ENCODE data around the gene FAM53B. TPM values are rescaled to one million over a fixed set of nuclear protein-coding genes. Genes with fewer than 3 reads are reported as not detected.
A peak's percentile ranks its signal among the peaks of the same experiment; 100 is the strongest.

FAM53B gene
- total and polyA plus RNA-seq, 4 donors, result 14.6 to 45.4 (median 18.2) TPM

DNA sequence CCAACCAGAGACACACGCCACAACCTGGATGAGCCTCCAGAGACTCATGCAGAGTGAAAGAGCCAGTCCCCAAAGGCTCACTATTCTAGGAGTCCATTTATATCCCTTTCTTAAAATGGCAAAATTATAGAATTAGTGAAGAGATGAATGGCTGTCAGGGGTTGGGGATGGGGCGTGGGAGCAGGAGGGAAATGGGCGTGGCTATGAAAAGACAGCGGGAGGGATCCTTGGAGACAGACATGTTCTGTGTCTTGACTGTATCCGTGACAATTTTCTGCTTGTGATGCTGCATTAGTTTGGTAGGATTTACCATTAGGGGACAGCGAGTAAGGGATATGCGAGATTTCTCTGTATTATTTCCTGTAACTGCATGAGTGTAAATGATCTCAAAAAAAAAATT lies 33.0 kb downstream of the FAM53B start:
- 75 to 80% methylated on average over 7 of the region's 7 CpGs for WGBS, 2 donors
- TF ChIP-seq, protein P1, sequence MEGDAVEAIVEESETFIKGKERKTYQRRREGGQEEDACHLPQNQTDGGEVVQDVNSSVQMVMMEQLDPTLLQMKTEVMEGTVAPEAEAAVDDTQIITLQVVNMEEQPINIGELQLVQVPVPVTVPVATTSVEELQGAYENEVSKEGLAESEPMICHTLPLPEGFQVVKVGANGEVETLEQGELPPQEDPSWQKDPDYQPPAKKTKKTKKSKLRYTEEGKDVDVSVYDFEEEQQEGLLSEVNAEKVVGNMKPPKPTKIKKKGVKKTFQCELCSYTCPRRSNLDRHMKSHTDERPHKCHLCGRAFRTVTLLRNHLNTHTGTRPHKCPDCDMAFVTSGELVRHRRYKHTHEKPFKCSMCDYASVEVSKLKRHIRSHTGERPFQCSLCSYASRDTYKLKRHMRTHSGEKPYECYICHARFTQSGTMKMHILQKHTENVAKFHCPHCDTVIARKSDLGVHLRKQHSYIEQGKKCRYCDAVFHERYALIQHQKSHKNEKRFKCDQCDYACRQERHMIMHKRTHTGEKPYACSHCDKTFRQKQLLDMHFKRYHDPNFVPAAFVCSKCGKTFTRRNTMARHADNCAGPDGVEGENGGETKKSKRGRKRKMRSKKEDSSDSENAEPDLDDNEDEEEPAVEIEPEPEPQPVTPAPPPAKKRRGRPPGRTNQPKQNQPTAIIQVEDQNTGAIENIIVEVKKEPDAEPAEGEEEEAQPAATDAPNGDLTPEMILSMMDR (IDR thresholded peaks at IDR 0.05; ENCODE audit: control extremely low read depth, extremely low read depth), result no peak
- DNase-seq (no peak), ATAC-seq (ENCODE audit: insufficient read depth, low FRiP score) (no peak)
- H3K27me3 ChIP-seq (ENCODE audit: control insufficient read depth in 3 of 3, insufficient read depth in 3 of 3, low read length in 2 of 3), result no peaks in the 10 kb centered on the region
- H3K9ac ChIP-seq (ENCODE audit: insufficient read depth in 1 of 2, low read length in 2 of 2), result no peak overlapping the region
- no peak overlapping the region for H3K4me3 ChIP-seq
- H3K27ac ChIP-seq (ENCODE audit: low read depth in 1 of 2, low read length in 1 of 2), result peak overlapping the region in 1 of 2 donors; percentile 63
- H3K36me3 ChIP-seq (ENCODE audit: control insufficient read depth in 4 of 4, insufficient read depth in 4 of 4, low read length in 4 of 4), result peaks cover 0 to 4% (median 2%) of the 10 kb centered on the region in 4 donors
- H3K9me3 ChIP-seq (ENCODE audit: control insufficient read depth in 4 of 4, insufficient read depth in 3 of 4, low read length in 3 of 4), result no peaks in the 10 kb centered on the region
- H3K4me1 ChIP-seq (ENCODE audit: control insufficient read depth in 5 of 5, insufficient read depth in 5 of 5, low read length in 5 of 5), result peaks cover 14 to 63% (median 44%) of the 10 kb centered on the region in 5 donors

- TF ChIP-seq, protein P1 (IDR thresholded peaks at IDR 0.05; ENCODE audit: control extremely low read depth, extremely low read depth), result no peak
- ATAC-seq (ENCODE audit: insufficient read depth, low FRiP score) (no peak), DNase-seq (no peak)
- 78 to 88% methylated on average over 14 of the region's 14 CpGs for WGBS, 2 donors
- no peaks in the 10 kb centered on the region for H3K9me3 ChIP-seq (ENCODE audit: control insufficient read depth in 4 of 4, insufficient read depth in 3 of 4, low read length in 3 of 4)
- H3K27ac ChIP-seq (ENCODE audit: low read depth in 1 of 2, low read length in 1 of 2), result peak overlapping the region in 1 of 2 donors; percentile 63
- H3K27me3 ChIP-seq (ENCODE audit: control insufficient read depth in 3 of 3, insufficient read depth in 3 of 3, low read length in 2 of 3), result no peaks in the 10 kb centered on the region
- peaks cover 0 to 8% (median 7%) of the 10 kb centered on the region in 4 donors for H3K36me3 ChIP-seq (ENCODE audit: control insufficient read depth in 4 of 4, insufficient read depth in 4 of 4, low read length in 4 of 4)
- no peak overlapping the region for H3K4me3 ChIP-seq
- no peak overlapping the region for H3K9ac ChIP-seq (ENCODE audit: insufficient read depth in 1 of 2, low read length in 2 of 2)
- H3K4me1 ChIP-seq (ENCODE audit: control insufficient read depth in 5 of 5, insufficient read depth in 5 of 5, low read length in 5 of 5), result peaks cover 14 to 63% (median 40%) of the 10 kb centered on the region in 5 donors
Observed at GRCh38 chr10:124710266-124710881, 33.8 kb downstream of the FAM53B start.

DNA sequence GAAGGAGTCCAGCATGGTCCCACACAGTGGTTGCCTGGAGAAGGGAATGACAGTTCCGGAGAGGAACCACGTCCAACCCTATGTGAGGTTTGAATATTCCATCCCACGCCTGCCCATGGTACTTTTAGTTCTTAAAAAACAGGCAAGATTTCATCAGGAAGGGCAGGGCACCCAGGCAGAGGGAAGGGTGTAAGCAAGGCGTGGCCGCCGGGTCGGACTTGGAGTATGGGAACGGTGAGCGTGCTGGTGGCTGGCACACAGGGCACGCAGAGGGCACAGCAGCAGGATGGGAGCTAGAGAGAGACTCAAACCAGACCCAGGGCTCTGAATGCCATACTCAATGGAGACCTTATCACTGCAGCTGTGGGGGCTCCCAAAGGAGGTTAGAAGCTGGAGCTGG lies 34.3 kb downstream of the FAM53B start:
- H3K4me3 ChIP-seq, result no peak overlapping the region
- H3K9me3 ChIP-seq (ENCODE audit: control insufficient read depth in 4 of 4, insufficient read depth in 3 of 4, low read length in 3 of 4), result no peaks in the 10 kb centered on the region
- peak overlapping the region; percentile 6 to 63 for H3K27ac ChIP-seq (ENCODE audit: low read depth in 1 of 2, low read length in 1 of 2)
- no peak overlapping the region for H3K9ac ChIP-seq (ENCODE audit: insufficient read depth in 1 of 2, low read length in 2 of 2)
- TF ChIP-seq, protein P1 (IDR thresholded peaks at IDR 0.05; ENCODE audit: control extremely low read depth, extremely low read depth), result no peak
- peak; percentile 57 for ATAC-seq (ENCODE audit: insufficient read depth, low FRiP score)
- 34 to 47% methylated on average over 10 of the region's 10 CpGs for WGBS, 2 donors
- H3K36me3 ChIP-seq (ENCODE audit: control insufficient read depth in 4 of 4, insufficient read depth in 4 of 4, low read length in 4 of 4), result peaks cover 0 to 11% (median 9%) of the 10 kb centered on the region in 4 donors
- peaks cover 14 to 63% (median 36%) of the 10 kb centered on the region in 5 donors for H3K4me1 ChIP-seq (ENCODE audit: control insufficient read depth in 5 of 5, insufficient read depth in 5 of 5, low read length in 5 of 5)
- no peaks in the 10 kb centered on the region for H3K27me3 ChIP-seq (ENCODE audit: control insufficient read depth in 3 of 3, insufficient read depth in 3 of 3, low read length in 2 of 3)
- no peak for DNase-seq
